HG02623 (cell line): ENCODE measurements around the gene FAM200B.

Source experiments
- ATAC-seq: cut with Tn5 transposase; IDR thresholded peaks from one replicate; pipeline ENCODE4 v1.9.1; 2021; ENCODE audit warnings: moderate library complexity; ENCODE audit not compliant: unreplicated experiment

FAM200B gene

DNA sequence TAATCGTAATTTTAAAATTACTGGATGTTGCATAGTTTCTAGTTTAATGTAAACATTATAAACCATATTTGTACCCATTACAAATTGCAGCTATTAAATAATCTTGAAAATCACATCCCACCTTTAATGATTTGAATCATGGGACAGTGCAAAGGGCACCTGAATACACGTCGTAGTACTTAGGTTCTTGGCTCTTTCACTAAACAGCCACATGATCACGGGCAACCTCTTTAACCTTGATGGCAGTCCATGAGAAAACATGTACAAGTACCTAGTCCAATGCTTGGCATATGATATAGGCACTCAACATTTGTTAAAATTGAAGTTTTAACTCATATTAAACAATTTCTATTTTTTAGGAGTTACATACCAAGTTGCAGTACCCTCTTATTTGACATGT lies 14.6 kb upstream of the FAM200B start:
- no peak for ATAC-seq

DNA sequence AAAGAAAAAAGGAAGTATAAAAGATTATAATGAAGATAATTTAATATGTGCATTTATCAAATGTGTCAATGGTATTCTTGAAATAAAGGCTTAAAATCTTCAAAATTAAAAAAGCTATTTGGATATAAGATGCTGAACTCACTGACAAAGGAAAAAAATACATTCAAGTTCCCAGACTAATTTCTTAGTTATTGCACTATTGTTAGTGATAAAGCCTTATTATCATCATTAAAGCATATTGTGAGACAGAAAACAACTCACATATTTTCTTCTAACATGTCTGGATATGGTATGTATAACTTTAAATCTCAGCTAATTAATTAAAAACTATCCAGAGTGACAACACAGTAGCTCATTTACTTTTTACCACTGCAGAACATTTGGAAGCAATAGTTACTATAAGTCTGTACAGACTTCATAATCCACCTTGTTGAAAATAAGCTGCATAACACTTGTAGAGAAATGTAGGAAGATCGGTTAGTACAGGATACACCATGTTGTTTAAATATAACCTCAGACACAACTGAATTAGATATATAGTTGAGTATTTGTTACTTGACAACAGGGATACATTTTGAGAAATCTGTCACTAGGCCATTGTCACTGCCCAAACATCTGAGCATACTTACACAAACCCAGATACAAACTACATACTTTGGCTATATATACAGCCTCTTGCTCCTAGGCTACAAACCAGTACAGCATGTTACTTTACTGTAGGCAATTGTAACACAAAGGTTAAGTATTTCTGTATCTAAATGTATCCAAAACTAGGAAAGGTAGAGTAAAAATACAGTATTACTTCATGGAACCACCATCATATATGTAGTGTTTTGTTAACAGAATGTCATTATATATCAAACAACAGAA lies 12.8 kb upstream of the FAM200B start:
- no peak for ATAC-seq

DNA sequence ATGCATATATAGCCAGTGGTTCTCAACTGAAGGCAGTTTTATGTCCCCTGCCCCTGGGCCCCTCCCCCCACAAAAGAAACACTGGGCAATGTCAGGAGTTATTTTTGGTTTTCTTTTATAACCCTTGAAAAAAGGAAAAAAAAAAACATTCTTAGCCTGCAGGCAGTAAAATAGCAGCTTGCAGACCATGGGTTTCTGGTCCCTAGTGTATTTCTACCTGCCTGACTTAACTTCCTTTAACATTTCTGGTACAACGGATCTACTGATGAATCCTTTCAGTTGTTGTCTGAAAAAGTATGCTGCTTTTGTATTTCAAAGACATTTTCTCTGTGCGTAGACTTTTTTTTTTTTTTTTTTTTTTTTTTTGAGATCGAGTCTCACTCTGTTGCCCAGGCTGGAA lies 11.1 kb upstream of the FAM200B start:
- no peak for ATAC-seq

DNA sequence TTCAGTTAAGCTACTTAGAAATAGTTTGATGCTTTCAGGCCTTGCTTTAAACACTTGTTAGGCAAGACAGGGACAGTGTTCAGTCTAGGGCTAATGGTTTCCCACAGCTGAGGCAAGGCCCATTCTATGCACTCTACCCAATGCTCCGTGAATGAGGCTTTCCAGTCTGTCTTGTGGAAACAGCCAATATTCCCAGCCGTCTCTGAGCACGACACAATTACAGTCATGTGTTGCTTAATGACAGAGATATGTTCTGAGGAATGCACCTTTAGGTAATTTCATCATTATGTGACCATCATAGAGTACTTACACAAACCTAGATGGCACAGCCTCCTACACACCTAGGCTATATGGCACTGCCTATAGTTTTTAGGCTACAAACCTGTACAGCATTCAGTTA lies 9.5 kb upstream of the FAM200B start:
- ATAC-seq, result no peak

DNA sequence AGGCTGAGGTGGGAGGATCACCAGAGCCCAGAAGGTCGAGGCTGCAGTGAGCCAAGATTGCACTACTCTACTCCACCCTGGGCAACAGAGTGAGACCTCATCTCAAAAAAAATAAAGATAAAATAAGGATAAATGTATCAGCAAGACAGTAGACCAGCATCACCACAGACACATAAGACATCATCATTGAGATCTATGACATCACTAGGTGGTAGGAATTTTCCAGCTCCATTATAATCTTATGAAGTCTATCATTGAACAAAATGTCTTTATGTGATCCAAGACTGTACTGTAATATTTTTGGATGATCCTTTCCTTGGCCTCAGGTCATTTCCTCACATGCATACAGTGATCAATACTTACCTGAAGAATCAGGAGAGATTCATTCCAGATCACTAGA lies 8.3 kb upstream of the FAM200B start:
- ATAC-seq, result no peak

DNA sequence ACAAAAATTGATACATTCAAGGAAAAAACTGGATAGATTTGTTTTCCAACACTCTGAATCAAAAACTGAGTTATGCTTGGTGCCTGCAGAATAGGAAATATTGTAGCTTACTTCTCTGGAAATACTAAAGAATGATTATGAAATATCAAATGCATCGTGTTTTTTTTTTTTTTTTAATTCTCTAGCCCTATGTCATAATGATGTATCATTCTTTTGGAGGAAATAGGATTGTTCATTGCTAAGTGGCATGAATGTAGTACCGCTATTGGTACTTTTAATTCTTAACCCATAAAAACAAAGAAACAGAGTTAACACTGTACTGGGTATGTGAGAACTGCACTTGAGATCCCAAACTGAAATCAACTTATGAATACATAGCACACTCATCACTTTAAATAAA lies 7.6 kb upstream of the FAM200B start:
- ATAC-seq, result no peak

DNA sequence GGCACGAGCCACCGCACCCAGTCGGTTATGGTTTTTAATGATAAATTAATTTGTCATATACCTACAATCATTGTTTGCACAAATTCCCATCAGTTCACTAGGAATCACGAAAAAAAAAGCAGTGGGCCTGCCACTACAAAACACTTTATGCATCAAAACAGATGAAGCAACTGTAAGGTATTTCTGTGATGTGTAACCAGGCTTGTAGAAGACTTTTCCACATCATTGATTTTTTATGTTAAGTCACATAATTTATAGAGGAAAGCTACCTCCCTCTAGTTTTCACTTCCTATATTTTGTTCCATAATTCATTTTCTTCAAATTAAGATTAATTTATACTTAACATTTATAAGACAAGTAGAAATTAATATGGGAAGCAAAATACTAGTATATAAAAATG lies 6.7 kb upstream of the FAM200B start:
- ATAC-seq, result no peak

DNA sequence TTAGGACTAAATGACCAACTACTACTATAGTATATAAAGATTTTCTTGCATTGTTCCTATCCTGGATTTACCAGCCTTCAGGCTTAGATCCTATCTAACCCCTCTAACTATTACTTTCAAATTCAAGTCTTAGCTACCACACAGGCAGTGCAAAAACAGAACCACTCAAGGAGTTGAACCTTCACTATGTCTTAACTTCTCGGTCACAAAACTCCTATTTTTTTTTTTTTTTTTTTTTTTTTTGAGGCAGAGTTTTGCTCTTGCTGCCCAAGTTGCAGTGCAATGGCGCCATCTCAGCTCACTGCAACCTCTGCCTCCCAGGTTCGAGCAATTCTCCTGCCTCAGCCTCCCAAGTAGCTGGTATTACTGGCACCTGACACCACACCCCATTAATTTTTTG lies 6.3 kb upstream of the FAM200B start:
- ATAC-seq, result no peak

DNA sequence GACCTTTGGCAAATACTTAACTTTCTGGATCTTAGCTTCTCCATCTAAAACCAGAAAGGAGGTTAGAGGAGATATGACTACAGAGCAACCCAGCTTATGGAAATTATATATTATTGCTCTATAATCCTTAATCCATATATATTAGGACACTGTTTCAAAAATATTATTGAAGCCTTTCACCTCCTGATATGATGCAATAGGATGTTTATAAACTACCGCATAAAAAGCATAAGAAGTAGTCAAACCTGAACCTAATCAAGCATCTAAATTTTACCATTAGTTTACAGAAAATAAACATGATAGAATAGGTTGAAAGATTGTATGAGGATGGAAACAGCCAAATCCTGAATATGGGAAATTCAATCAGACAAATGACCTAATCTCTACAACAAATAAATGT lies 5.6 kb upstream of the FAM200B start:
- ATAC-seq, result no peak

DNA sequence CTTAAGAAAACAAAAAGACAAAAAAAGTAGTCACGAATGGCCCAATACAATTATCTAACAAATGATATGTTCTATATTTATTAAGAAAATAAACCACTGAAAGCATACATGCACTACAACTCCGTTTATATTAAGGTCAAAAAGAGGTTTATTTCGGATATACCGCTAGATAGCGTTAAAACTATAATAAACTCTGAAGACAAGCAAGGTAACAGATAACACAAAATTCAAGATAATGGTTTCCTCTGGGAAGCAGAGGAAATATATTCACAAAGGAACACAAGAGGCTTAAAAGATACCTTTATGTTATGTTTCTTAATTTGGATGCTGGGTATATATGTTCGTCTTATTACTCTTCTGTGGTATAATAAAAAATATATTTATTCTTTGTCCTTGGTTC lies 4.7 kb upstream of the FAM200B start:
- ATAC-seq, result no peak

DNA sequence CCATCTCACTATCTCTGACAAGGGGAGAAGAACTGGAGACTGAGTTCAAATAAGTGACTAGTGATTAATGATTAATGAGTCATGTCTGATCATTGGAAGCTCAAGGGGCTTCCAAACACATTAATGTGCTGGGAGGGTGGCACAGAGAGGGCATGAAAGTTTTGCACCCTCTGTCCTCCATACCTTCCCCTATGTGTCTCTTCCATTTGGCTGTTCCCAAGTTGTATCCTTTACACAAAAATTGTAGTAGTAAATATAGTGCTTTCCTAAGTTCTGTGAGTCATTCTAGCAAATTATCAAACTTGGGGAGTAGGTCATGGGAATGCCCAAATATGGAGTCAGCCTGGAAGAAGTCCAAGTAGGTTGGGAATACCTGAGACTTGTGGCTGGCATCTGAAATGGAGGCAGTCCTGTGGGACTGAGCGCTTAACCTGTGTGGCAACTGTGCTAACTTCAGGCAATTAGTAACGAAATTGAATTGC lies 4.1 kb upstream of the FAM200B start:
- ATAC-seq, result no peak

DNA sequence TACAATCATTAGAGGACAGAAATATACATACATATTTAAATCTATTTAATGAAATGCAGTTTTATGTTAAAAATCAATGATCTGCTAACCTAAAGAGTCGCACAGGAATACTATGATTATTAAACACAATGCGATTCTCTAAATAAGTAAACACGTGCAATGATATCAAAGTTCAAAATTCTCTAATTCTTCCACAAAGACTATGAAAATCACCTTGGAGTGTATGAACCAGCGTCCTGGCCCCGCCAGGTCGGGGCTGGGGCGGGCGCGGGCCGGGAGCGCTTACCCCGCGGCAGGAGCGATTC lies 608 bp upstream of the FAM200B start:
- no peak for ATAC-seq

DNA sequence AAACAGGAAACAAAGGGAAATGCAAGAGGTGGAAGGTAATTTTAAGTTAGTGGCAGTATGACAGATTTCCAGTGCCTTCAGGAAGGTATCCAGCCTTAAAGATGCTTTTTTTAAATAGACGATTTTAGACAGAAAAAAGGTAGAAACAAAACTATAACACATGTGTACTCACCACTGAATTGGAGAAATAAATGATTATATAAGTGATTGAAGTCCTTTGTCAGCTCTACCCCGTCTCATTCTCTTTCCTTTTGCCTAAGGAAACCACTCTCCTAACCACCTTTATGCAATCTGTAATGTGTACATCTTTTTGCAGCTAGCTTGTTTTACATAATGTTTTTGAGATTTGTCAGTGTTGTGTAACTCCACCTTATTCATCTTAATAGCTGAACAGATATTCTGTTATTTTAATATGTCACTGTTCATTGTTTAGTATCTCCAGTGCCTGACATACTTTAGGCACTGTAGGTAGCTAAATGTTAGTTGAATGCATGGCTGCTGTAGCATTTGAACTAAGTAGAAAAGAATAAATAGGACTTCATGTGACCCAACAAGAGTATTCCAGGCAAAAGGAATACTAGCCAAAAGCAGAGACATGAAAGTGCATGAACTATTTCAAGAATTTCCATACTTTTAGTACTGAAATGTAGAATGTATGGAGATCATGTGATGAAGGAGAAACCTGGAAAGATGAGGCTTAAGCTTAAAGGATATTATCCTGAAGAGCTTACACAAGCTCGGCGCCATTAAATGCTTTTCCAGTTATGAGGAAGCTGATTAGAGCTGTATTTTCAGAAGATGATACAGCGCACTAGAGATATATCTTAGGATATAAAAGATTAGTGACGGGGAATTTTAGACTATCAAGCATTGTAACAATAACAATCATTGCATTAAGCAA lies 865 bp downstream of the FAM200B start:
- no peak for ATAC-seq

DNA sequence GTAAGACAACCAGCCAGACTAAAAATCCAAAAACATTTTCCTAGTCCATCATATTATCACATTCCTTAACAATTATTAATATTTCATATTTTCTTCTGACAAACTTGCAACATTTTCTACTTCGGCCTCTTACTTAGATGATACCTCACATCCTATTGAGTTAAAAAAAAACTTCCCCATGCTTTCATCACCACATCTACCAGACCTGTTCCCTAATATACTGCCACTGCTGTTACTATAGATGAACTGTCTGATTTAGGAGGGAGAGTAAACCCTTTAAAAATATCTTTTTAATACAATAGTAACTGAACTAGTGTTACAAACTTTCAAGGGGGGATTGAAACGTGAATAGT lies 1.5 kb downstream of the FAM200B start:
- no peak for ATAC-seq

DNA sequence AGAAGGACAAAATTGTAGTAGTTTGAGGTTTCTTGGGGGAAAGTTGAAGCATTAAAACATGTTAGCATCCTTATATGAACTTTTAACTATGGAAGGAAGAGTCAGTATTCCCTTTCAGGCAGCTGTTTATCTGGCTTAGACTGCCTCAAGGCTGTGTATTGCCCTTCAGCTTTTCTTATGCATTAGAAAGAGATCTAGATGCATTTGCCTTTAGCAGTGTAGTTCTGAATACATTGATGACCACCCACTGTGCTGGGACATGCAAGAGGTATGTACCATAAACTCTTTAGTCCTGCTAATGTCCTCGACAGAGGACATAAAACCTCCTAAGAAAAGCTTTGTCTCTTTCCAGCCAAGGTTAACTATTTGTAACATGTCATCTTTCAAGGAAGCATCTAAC lies 2.9 kb downstream of the FAM200B start:
- ATAC-seq, result no peak

DNA sequence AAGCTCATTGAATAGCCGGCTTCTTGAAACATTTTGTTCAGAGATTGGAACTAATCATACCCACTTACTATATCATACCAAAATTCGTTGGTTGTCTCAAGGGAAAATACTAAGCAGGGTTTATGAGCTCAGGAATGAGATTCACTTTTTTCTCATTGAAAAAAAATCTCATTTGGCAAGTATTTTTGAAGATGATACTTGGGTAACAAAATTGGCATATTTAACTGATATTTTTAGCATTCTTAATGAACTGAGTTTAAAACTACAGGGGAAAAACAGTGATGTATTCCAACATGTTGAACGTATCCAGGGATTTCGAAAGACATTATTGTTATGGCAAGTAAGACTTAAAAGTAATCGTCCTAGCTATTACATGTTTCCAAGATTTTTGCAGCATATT lies 6.4 kb downstream of the FAM200B start:
- ATAC-seq, result no peak

DNA sequence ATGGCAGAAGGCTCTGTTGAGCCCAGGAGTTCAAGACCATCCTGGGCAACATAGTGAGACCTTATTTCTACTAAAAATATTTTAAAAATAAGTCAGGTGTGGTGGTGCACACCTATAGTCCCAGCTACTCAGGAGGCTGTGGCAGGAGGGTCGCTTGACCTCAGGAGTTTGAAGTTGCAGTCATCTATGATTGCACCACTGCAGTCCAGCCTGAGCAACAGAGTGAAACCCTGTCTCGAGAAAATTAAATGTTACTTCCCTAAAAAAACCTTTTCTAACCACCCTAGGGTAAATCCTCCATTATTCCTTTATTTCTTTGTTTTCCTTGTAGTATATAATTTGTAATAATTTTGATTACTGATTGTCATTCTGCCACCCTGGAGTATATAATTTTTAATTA lies 7.9 kb downstream of the FAM200B start:
- ATAC-seq, result no peak

DNA sequence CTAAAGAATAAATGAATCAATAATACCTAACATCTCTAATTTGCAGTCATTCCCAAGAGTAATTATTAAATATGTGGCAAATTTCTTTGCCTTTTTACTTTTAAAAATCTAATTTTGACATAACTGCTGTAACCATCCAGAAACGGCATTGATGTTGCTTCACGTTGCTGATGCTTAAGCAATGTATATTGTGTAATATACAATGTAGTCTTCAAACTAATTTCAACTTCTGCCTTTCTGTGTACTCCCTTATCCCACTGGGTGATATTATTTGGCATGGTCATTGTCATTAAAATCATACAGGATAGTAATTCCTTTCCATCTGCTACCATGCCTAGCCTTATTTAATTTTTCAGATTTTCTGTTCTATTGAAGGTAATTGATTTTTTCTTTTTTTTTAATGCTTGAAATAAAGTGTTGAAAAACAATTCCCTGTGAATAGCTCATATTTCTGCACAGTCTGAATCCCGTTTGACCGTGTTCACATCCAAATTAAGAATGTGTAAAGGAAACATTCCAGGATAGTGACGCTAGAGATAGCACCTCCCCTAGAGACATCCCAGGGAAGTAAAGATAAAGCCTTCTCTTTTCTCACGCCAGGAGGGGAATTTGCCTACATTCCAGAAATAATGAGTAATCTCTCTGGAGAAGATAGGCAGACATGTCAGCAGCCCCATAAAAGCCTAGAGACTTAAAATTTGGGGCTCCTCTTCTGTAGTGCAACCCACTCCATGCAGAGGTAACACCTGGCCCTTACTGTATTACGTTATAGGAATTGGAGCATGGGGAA lies 8.6 kb downstream of the FAM200B start:
- ATAC-seq, result no peak

DNA sequence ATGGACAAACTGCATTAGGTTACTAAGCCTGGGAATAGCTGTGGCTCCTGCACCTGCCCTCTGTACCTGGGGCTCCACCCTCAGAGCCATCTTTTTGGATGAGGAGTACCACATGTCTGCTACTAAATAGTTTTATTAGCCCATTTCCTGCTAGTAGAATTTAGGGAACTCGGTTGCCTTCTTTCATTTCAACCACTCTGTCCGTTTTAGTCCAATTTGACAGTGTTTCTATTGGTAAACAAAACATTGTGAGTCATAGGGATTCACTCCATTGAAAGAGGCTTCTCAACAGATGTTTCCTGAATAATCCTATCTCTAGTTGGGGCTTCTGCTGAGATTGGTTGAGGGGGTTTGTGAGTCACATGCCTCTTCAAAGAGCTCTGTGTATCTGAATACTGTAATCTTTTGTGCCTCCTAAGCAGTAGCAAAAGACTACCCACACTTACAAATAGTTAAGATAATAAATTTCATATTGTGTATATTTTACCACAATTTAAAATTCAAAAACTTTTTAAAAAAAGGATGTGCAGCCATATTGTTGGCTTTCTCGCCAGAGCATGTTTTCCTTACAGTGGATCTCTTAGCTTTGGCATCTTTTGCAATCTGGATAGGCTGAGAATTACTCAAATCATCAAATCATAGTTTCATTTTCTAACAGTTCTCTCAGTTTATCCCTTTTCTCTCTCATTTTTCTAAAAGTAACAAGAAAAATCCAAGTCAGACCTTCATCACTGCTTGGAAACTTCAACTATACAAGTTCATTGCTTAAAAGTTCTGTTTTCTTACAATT lies 9.9 kb downstream of the FAM200B start:
- ATAC-seq, result no peak

DNA sequence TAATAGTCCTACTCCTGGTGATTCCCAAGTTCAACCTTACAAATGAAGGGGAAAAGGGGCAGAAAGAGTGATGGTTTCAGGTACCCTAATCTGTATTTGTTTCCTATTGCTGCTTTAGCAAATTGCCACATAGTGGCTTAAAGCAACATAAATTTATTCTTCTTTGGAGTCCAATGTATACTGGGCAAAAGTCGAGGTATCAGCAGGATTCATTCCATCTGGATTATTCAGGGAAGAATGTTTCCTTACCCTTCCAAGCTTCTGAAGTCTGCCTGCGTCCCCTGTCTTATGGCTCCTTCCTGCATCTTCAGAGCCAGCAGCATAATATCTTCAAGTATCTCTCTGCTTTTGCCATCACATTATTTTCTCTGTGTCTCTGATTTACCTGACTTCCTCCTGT lies 11.0 kb downstream of the FAM200B start:
- no peak for ATAC-seq

DNA sequence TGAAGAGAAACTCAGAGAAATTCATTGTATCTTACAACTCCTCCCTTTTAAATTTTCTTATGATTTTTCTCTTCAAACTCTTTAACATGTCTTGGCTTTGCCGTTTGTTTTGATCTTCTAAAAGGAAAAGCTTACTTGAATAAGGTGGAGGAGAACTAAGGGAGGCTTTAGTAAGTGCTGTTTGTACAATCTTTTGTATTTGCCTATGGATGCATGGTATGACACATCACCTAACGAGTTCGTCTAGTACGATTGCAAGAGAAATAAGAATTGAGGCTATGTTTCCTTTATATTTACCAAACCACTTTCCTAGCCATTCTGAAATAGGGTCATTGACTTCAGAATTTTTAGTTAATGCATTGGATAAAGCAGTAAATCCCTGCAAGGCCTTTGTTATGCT lies 12.8 kb downstream of the FAM200B start:
- ATAC-seq, result no peak
